Stimulated activated CD8-positive, alpha-beta memory T cell treated with anti-CD3 and anti-CD28 coated beads, Interleukin-7, amount 100 ng/mL, for 1 hour (primary cell): ENCODE results near the gene C2CD4C.
"Not testable (repeated sequence)": the region's sequence is repeated elsewhere in the genome, so short reads cannot be mapped to it uniquely, and the experiment has no call there.

Source experiments
- DNase-seq, 2 donors: peaks; one replicate each; pipeline ENCODE4 v3.0.0-alpha.2; 2020; ENCODE audit warnings: low read depth in 2 of 2

The C2CD4C gene

GRCh38 chr19:366205-366783 is 42.7 kb downstream of the C2CD4C start:
- no peak for DNase-seq

GRCh38 chr19:364496-365287 is 44.3 kb downstream of the C2CD4C start:
- DNase-seq = no peak

- no peak for DNase-seq
Measured at GRCh38 chr19:362683-363082, 46.3 kb downstream of the C2CD4C start.

GRCh38 chr19:362154-362553 is 46.8 kb downstream of the C2CD4C start:
- no peak for DNase-seq

- no peak for DNase-seq
Measured at GRCh38 chr19:359653-359925, 49.4 kb downstream of the C2CD4C start.

- not testable (repeated sequence) for DNase-seq
Measured at GRCh38 chr19:355536-355935, 53.4 kb downstream of the C2CD4C start.
